LNCaP clone FGC (cell line): Measurements from ENCODE around the gene MACROH2A1.

Experiments
- DNase-seq: peaks from one replicate; pipeline ENCODE4 v3.0.0-alpha.2; 2011; ENCODE audit warnings: low read depth
- H3K4me3 ChIP-seq: 2 replicates; pipeline ENCODE4 v1.5.1; 2011; ENCODE audit warnings: mild to moderate bottlenecking, low read depth, low read length, control low read depth
- CTCF ChIP-seq: IDR thresholded peaks from 2 replicates; pipeline ENCODE4 v1.5.1; 2012; ENCODE audit warnings: mild to moderate bottlenecking; ENCODE audit not compliant: control insufficient read depth, insufficient read depth; ENCODE audit errors: extremely low read depth

The MACROH2A1 gene

GRCh38 chr5:135440916-135441315, 41.9 kb upstream of the MACROH2A1 start:
- DNase-seq, result no peak
- H3K4me3 ChIP-seq, result no peak overlapping the region
- TF ChIP-seq CTCF, result no peak

GRCh38 chr5:135439231-135440205, 40.5 kb upstream of the MACROH2A1 start:
- H3K4me3 ChIP-seq, result no peak overlapping the region
- DNase-seq, result no peak
- TF ChIP-seq CTCF, result no peak

- DNase-seq, result no peak
- H3K4me3 ChIP-seq, result no peak overlapping the region
- no peak for TF ChIP-seq CTCF
Measured at GRCh38 chr5:135438636-135439221, 39.7 kb upstream of the MACROH2A1 start.

- TF ChIP-seq CTCF, result 0 out of 2 replicates have a peak, but pooled peaks have one; percentile 12
- H3K4me3 ChIP-seq, result no peak overlapping the region
- peak; percentile 80 for DNase-seq
Measured at GRCh38 chr5:135437796-135438560, 38.9 kb upstream of the MACROH2A1 start.

- TF ChIP-seq CTCF, result no peak
- H3K4me3 ChIP-seq, result no peak overlapping the region
- DNase-seq, result no peak
Measured at GRCh38 chr5:135437422-135437795, 38.4 kb upstream of the MACROH2A1 start.

GRCh38 chr5:135436951-135437418, 38.0 kb upstream of the MACROH2A1 start:
- TF ChIP-seq CTCF, result no peak

More at GRCh38 chr5:135436951-135437418, 38.0 kb upstream of the MACROH2A1 start:
- no peak for DNase-seq
- no peak overlapping the region for H3K4me3 ChIP-seq
